ENCODE measurements around the gene MYO3B.

MYO3B gene

DNA sequence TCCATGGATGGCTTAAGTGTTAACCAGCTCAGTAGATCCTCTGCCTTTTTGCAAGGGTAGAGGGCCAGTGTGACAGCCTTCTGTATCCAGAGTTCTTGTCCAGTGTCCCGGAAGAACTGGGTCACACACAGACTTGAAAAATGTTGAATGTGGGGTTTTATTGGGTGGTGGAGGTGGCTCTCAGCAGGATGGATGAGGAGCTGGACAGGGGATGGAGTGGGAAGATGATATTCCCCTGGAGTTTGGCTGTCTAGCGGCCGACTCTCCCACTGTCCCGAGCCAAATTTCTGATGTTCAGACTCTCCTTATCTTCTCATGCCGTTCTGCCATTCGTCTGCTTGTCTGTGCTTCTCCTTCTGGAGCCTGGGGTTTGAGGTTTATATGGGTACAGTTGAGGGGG is 72.6 kb downstream of the MYO3B start:
- H3K4me3 ChIP-seq (replicated peaks in 1 of 2; ENCODE audit: low read depth in 2 of 2, low read length in 2 of 2), result no peak overlapping the region
- DNase-seq (ENCODE audit: low read depth in 2 of 2), result no peak
- TF ChIP-seq, protein P1, sequence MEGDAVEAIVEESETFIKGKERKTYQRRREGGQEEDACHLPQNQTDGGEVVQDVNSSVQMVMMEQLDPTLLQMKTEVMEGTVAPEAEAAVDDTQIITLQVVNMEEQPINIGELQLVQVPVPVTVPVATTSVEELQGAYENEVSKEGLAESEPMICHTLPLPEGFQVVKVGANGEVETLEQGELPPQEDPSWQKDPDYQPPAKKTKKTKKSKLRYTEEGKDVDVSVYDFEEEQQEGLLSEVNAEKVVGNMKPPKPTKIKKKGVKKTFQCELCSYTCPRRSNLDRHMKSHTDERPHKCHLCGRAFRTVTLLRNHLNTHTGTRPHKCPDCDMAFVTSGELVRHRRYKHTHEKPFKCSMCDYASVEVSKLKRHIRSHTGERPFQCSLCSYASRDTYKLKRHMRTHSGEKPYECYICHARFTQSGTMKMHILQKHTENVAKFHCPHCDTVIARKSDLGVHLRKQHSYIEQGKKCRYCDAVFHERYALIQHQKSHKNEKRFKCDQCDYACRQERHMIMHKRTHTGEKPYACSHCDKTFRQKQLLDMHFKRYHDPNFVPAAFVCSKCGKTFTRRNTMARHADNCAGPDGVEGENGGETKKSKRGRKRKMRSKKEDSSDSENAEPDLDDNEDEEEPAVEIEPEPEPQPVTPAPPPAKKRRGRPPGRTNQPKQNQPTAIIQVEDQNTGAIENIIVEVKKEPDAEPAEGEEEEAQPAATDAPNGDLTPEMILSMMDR (IDR thresholded peaks at IDR 0.05; ENCODE audit: low read depth, low read length), result no peak

- TF ChIP-seq, protein P1 (IDR thresholded peaks at IDR 0.05; ENCODE audit: low read depth, low read length), result no peak
- DNase-seq (ENCODE audit: low read depth in 2 of 2), result no peak
- H3K4me3 ChIP-seq (replicated peaks in 1 of 2; ENCODE audit: low read depth in 2 of 2, low read length in 2 of 2), result no peak overlapping the region
These were observed 74.5 kb downstream of the MYO3B start for GRCh38 chr2:170252414-170252813.

GRCh38 chr2:170253721-170254230 is 75.8 kb downstream of the MYO3B start:
- no peak for DNase-seq (ENCODE audit: low read depth in 2 of 2)
- TF ChIP-seq, protein P1 (IDR thresholded peaks at IDR 0.05; ENCODE audit: low read depth, low read length), result no peak
- H3K4me3 ChIP-seq (replicated peaks in 1 of 2; ENCODE audit: low read depth in 2 of 2, low read length in 2 of 2), result no peak overlapping the region

GRCh38 chr2:170254293-170254732 is 76.4 kb downstream of the MYO3B start:
- no peak overlapping the region for H3K4me3 ChIP-seq (replicated peaks in 1 of 2; ENCODE audit: low read depth in 2 of 2, low read length in 2 of 2)
- TF ChIP-seq, protein P1 (IDR thresholded peaks at IDR 0.05; ENCODE audit: low read depth, low read length), result no peak
- no peak for DNase-seq (ENCODE audit: low read depth in 2 of 2)

GRCh38 chr2:170255137-170255536 is 77.2 kb downstream of the MYO3B start:
- TF ChIP-seq, protein P1 (IDR thresholded peaks at IDR 0.05; ENCODE audit: low read depth, low read length), result no peak
- DNase-seq (ENCODE audit: low read depth in 2 of 2), result no peak
- no peak overlapping the region for H3K4me3 ChIP-seq (replicated peaks in 1 of 2; ENCODE audit: low read depth in 2 of 2, low read length in 2 of 2)

DNA sequence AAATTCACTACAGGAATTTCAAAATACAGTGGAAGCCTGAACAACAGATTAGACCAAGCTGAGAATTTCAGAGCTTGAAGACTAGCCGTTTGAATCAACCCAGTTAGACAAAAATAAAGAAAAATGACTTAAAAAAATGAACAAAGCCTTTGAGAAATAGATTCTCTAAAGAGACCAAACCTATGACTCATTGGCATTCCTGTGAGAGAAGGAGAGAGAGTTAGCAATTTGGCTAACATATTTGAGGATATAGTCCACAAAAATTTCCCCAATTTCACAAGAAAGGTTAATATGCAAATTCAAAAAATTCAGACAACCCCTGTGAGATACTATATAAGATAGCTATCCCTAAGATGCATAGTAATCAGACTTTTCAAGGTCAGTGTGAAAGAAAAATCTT is 78.0 kb downstream of the MYO3B start:
- DNase-seq (ENCODE audit: low read depth in 2 of 2), result peak; percentile 6 to 84
- no peak overlapping the region for H3K4me3 ChIP-seq (replicated peaks in 1 of 2; ENCODE audit: low read depth in 2 of 2, low read length in 2 of 2)
- TF ChIP-seq, protein P1 (IDR thresholded peaks at IDR 0.05; ENCODE audit: low read depth, low read length), result no peak

DNA sequence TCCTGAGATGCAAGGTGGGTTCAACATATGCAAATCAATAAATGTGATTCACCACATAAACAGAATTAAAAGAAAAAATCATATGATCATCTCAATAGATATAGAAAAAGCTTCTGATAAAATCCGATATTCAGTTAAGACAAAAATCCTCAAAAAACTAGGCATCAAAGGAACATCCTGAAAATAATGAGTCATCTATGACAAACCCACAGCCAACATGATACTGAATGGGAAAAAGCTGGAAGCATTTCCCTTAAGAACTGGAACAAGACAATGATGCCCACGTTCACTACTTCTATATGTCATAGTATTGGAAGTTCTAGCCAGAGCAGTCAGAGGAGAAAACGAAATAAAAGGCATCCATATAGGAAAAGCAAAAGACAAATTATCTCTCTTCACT is 80.4 kb downstream of the MYO3B start:
- peak in 1 of 2 donors; percentile 10 for DNase-seq (ENCODE audit: low read depth in 2 of 2)
- TF ChIP-seq, protein P1 (IDR thresholded peaks at IDR 0.05; ENCODE audit: low read depth, low read length), result no peak
- no peak overlapping the region for H3K4me3 ChIP-seq (replicated peaks in 1 of 2; ENCODE audit: low read depth in 2 of 2, low read length in 2 of 2)

All from cardiac fibroblast (primary cell).